ENCODE results near the gene BCR.

The BCR gene

GRCh38 chr22:23202812-23203451, 22.6 kb downstream of the BCR start:
- no peak for DNase-seq

DNA sequence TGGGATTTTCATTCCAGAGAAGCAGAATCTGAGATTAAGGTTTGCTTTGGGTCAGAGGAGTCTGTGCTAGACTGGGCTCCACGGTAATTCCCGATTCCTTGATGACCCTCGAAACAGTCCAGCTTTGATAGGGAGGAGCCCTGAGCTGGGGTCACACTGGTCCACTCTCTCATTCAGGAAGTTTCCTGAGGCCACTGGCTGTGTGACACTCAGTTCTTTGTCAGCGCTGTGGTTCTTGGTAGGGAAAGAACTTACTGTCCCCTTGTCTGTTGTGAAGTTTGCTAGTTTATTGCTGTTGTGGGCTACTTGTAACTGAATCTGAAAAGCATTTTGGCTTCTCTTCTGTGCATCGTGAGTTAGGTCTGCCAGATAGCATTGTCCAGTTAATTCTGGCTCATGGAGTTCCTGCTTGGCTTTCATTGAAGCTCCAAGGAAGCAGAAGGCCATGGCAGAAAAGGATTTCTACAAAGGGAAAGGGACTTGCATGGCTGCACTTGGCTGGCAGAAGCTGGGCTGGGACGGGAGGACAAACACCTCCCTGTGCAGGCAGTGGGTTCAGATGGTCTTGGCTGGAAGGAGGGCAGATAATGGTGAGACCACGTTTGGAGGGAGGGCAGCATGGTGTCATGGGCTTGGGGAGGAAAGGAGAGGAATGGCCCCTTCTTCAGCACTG, 23.3 kb downstream of the BCR start:
- no peak for DNase-seq

GRCh38 chr22:23204125-23204488, 23.8 kb downstream of the BCR start:
- no peak for DNase-seq

GRCh38 chr22:23204541-23205157, 24.3 kb downstream of the BCR start:
- no peak for DNase-seq

DNA sequence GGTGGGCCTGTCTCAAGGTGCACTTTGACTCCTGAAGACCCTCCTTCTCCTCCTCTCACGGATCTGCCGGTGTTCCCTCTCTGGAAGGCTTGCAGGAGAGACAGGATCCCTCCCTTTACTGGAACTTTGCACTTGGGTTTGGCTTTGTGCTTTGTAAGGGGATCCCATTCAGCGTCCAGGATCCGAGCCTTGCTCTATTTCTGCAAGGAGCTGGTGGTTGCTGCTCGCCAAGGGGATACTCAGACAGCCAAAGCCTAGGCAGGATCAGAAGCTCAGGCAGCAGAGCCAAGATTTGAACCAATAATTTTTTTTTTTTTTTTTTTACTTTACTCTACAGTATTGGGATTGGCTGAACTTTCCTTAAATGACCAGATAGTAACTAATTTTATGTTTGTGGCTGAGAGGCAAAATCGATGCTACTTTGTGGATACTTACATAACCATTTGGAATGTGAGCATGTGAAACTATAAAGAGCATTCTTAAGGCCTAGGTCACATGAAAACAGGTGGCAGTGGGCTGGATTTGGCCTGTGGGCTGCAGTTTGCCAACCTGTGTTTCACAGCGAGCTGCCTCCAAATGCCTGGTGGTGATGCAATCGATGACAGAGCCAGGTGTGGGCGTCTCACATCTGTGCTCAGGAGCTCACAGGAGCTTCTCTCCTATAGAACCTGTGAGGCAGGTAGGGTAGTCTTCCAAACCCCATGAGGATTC, 25.2 kb downstream of the BCR start:
- no peak for DNase-seq

- no peak for DNase-seq
Measured at GRCh38 chr22:23206915-23207314, 26.6 kb downstream of the BCR start.

- DNase-seq = no peak
Measured at GRCh38 chr22:23207729-23208393, 27.6 kb downstream of the BCR start.

DNA sequence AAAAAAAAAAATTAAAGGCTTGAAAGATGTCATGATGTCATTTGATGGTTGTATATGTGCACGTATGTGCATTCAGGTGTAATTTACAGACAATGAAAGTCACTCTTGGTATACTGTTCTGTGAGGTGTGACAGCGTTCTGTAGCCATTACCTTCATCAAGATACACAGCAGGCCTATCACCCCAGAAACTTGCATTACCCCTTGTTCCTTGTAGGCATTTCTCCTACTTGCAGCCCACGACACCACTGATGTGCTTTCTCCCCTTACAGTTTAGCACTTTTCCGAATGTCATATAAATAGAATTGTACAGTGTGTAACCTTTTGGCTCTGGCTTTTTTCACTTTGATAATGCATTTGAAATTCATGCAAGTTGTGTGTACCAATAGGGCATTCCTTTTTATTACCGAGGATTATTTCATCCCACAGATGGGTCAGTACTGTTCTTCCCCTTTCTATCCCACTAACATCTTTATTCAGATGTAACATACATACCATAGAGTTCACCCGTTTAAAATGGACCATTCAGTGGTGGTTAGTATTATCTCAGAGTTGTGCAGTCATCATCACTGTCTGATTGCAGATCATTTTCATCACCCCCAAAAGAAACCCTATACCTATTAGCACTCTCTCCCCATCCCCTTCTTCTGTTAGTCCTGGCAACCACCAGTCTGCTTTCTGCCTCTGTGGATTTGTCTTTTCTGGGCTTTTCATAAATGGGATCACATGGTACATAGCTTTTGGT, 30.3 kb downstream of the BCR start:
- DNase-seq = no peak

- no peak for DNase-seq
Measured at GRCh38 chr22:23211622-23212021, 31.3 kb downstream of the BCR start.

DNA sequence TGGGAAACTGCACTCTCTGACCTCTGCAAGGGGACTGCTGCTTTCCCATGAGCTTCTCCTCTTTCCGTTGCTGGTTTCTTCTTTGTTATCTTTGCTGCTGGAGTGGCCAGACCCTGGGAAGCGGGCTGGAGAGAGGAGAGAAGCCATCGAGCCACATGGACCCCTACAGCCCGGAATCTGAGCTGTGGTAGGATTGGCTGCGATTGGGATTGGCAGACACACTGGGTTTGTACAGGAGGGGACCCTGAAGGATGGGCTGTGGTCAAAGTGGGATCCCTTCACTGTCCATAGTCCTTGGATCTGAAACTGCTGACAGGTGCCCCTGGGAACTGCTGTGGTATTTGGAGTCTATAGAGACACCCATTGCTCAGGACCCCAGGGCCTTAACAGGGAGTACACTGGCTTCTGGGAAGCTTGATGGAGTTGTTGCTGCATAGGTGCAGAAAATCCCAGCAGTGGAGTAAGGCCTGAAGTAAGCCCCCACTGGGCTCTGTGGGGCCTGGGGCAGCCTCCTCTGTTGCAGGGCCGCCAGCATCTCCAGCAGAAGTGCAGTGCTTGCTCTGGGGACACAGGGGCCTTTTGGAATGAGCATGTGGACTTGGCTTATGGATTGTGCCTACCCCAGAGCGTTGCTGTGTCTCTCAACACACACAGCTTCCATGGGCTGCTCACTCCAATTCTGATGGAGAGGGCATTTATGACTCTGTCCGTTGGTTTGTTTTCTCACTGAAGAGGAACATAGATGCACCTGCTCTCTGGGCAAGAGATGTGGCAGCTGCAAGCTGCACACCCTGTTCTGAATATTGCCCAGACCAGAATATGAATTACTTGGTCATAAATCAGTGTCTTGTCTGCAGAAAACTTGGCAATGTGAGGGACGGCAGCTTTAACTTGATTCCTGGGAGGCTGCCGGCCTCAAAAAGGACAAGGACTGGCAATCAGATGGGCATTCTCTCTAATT, 32.0 kb downstream of the BCR start:
- DNase-seq = no peak

- DNase-seq = no peak
Measured at GRCh38 chr22:23213022-23213555, 32.8 kb downstream of the BCR start.

GRCh38 chr22:23213581-23214334, 33.4 kb downstream of the BCR start:
- no peak for DNase-seq

DNA sequence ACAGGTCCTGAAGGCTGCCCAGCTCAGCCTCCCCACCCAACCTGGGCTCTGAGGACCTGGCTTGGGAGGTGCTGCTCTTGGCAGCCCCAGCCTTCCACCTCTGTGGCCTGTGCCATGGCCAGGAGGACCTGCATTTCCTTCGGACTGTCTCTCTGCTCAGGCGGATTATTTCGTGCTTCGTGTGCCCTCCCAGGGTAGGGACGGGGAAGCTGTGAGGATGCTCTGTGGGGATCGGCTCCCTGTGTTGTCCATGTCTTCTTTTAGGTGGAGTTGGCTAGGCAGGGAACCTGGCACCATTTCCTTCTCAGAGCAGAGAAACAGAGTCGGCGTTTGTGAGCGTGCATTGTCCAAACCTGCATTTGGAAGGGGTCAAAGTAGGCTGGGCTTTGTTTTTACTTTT, 34.1 kb downstream of the BCR start:
- no peak for DNase-seq

DNA sequence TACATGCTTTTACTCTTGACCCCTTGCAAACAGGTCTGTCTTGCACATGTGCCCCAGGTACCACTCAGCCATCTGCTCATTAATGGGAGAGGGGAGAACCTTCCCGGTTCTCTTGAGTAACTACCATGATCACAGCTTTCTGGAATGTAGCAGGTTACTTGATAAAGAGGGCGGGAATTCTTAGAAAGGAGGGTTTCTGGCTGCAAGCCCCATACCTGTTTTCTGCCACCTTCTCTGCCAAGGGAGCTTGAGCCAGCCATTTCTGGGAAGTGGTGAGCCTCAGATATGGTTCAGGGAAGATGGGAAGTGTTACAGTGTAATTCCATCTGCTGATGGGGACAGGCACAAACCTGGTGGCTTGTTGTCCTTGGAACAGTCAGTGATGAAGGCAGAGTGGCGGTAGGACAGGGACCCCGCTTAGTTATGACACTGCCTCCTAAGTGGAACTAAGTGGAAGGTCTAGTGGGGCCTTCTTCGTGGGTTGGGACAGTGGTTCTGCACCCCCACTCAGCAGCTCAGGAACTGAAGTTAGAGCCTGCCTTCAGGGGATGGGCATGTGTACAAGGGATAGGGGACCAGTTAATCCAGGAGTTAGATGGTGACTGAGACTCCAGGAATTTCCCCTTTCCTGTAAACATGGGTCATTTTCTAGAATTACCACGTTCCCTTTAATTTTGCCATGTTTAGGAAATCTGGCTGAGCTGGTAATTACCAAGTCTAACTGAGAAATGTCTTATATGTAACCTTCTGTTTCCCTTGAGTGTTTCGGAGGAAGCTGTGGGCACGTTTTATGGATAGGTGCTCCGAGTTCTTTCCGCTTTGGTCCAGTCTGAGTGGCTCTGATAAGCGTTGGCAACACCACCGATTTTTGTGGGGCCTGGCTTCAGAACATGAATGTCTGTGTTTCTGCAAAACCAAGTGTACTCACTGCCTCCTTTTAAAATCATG, 35.3 kb downstream of the BCR start:
- no peak for DNase-seq

GRCh38 chr22:23216461-23217170, 36.3 kb downstream of the BCR start:
- DNase-seq = no peak

DNA sequence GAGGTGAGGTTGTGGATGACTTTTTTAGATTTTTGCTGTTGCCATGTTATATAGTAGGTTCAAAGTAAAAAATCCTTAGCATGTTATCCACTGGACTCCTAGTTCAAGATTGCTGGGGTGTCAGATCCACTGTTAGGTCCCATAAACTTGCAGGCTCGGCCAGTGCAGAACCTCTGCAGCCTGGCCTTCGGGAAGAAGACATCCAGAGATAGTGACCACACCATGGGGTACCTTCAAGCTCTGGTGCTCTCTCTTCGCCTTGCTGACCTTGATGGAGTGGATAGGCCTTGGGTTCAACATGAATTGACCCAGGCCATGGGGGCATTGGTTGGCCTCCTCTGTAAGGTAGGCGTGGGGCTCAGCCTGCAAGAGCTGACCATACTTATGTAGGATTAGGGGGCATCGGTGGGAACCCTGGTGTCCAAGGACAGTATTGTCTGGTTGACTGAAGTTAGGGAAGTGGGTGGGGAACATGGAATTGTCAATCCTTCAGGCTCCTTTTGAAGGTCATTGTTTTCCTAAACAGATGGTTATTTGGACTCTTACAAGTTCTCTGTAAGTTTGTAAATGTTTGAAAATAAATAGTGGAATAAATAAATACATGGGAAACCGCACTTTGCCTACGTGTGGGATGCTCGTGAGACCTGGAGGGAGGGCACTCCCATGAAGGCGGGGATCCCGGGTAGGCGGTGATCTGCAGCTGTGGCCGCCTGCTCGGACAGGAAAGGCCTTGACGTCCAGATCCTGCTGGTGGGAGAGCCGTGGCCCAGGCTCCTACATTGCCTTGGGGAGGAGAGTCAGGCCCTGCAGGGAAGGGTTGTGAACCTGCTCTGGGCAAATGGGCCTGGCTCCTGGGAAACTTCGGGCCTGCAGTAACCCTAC, 37.1 kb downstream of the BCR start:
- no peak for DNase-seq

Data from SIG-M5 (cell line).